ENCODE results near the gene FAM83F.

Gene FAM83F

DNA sequence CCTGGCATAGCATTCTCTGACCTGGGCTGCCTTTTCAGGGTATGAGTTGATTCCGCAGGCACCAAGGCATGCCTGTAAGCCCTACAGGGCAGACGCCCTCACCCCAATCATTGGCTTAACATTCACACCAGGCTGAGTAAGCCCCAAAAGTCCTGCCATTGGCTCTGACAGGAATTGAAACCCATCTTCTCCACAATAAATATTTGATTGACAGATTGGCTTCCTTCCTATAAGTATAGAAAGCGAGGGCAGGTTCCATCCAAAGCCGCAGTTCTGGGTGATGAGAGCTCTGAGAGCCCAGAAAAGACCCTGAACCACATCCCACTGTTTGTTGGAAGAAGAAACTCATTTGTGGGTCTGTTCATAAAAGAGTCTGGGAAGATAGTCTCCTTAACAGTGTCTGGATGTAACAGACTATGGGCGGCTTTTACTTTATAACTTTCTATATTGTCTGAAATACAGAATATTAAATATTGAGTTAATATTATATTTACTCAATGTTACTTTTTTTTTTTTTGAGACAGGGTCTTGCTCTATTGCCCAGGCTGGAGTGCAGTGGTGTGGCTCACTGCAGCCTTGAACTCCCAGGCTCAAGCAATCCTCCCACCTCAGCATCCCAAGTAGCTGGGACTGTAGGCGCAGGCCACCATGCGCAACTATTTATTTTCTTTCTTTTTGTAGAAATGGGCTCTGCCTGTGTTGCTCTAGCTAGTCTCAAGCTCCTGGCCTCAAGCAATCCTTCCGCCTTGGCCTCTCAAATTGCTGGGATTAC lies 46.8 kb downstream of the FAM83F start:
- TF ChIP-seq, protein P1, sequence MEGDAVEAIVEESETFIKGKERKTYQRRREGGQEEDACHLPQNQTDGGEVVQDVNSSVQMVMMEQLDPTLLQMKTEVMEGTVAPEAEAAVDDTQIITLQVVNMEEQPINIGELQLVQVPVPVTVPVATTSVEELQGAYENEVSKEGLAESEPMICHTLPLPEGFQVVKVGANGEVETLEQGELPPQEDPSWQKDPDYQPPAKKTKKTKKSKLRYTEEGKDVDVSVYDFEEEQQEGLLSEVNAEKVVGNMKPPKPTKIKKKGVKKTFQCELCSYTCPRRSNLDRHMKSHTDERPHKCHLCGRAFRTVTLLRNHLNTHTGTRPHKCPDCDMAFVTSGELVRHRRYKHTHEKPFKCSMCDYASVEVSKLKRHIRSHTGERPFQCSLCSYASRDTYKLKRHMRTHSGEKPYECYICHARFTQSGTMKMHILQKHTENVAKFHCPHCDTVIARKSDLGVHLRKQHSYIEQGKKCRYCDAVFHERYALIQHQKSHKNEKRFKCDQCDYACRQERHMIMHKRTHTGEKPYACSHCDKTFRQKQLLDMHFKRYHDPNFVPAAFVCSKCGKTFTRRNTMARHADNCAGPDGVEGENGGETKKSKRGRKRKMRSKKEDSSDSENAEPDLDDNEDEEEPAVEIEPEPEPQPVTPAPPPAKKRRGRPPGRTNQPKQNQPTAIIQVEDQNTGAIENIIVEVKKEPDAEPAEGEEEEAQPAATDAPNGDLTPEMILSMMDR (IDR thresholded peaks at IDR 0.05; ENCODE audit: low read depth, low read length): no peak
- DNase-seq (ENCODE audit: extremely low read depth, low read depth): no peak

DNA sequence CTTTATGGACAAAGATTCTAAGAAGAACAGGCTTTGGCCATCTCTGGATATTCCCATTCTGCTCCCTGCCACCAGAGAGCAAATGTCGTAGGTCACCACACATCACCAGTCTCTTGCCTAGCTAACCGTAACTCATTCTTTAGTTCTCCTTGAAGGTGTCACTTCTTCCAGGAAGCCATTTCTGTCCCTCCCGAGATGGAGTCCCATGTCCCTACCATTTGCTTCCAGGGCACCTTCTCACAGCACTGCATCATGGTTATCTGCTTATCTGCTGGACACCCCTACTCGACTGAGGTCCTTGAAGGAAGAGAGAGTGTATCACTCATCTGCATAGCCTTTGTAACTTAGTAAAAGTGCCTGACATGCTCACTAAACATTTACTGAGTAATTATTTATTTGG lies 47.6 kb downstream of the FAM83F start:
- no peak for DNase-seq (ENCODE audit: extremely low read depth, low read depth)
- TF ChIP-seq, protein P1 (IDR thresholded peaks at IDR 0.05; ENCODE audit: low read depth, low read length): no peak

DNA sequence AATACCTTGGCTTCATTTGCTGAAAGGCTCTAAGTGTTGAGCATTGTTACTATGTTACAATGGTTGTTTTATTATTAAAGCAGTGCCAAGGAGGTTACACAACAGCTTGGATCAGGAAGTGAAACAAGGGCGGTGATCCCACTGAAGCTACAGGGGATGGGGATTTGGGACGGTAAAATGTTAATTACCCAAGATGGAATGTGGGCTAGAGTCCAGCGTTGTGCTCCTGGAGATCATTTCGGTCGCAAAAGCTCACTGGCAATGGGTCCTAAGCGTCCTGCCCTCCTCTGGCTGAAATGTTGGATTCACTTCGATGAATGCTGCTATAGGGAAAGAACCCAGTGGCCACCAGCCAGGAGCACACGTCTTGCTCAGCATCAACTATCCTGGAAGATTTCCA lies 48.3 kb downstream of the FAM83F start:
- DNase-seq (ENCODE audit: extremely low read depth, low read depth): peak; percentile 29
- TF ChIP-seq, protein P1 (IDR thresholded peaks at IDR 0.05; ENCODE audit: low read depth, low read length): no peak

DNA sequence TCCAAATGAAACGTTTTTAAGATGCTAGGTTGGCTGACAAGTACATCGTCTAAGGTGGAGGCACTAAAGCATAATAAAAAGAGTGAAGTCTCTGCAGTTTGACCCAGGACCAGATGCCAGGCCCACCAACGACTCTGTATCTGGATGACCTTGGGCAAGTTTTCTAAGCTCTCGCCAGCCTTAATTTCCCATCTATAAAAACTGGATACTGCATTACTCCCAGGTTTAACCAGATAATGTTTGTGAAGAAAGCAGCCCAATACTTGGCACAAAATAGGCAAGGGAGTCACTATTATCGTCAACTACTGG lies 49.0 kb downstream of the FAM83F start:
- TF ChIP-seq, protein P1 (IDR thresholded peaks at IDR 0.05; ENCODE audit: low read depth, low read length): no peak
- no peak for DNase-seq (ENCODE audit: extremely low read depth, low read depth)

DNA sequence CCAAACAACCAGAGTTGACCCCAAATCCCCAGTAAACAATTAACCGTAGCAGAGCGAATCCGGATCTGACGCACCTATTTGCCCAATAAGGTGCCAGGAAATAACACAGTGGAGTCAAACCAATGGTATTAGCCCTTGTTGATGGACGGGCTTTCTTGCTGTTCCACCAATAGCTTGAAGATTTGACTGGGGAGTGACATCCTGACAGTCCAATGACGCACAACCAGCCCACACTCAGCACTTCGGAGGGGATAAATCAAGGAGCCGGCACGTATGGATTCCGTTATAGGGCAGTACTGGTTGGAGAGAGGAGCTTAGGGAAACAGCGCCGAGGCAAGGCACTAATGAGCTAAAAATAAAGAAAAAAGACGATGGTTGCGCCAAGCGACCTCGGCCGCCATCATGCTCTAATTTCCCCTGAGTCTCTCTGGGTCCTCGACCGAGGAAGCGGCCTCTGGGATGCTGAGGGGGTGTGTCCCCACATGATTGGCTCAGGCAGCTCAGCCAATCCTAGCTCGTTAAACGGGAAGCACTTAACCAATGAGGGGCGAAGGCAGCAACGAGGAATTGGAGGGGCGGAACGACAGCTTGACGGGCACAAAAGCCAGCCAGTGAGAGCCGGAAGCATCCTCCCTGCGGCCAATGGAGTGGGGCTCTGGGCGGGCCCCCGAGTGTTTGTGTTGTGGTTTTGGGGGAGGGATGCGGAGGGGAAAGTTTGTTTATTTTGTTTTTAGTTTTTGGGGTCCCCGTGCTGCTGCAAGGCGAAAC lies 49.5 kb downstream of the FAM83F start:
- peak; percentile 98 for DNase-seq (ENCODE audit: extremely low read depth, low read depth)
- TF ChIP-seq, protein P1 (IDR thresholded peaks at IDR 0.05; ENCODE audit: low read depth, low read length): no peak

DNA sequence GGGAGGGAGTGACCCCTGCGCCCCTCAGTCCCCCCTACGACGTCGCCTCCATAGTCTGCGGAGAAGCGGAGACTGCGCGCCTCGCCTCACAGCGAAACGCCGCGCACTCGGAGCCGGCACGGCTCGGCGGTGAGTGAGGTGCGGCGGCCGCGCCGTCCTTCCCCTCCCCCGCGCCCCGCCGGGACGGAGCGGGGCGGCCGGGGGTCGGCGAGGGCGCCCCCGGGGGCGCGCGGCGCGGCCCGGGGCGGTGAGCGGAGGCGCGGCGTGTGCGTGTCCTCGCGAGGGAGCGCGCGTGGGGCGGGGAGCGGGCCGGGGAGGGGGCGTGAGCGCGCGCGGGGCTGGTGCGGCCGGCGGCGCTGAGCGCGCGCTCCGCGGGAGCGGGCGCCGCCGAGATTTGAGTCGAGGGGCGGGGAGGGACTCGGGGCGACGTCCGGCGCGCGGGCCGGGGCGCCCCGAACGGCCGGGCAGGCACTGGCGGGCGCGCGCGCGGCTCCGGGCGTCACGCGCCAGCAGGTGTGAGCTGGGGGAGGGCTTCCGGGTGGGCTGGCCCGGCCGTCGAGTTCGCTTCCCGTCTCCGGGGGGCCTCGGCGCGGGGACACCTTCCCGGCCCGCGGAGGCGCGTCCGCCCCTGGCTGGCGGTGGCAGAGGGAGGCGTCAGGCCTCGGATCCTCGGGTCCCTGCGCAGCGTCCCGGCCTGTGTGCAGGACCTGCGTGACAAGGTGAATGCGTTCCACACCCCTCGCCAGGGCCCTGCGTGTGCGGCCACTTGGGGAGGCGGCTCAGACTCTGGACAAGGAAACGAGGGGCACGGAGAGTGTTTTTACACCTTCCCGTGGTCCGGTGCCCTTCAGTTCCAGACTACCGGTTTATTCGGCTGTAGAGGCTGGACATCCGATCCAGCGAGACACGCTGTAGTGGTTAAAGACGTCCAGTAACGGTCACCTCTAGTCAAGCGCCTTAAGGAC lies 50.4 kb downstream of the FAM83F start:
- TF ChIP-seq, protein P1 (IDR thresholded peaks at IDR 0.05; ENCODE audit: low read depth, low read length): no peak
- no peak for DNase-seq (ENCODE audit: extremely low read depth, low read depth)

Measured in AG09319 (cell line).